Neural progenitor cell (in vitro differentiated cells): ENCODE measurements around the gene OTOGL.

ENCODE experiments used
- EZH2 ChIP-seq: fragments of 200-600 bp; sonication (generic); IDR thresholded peaks from 2 replicates; pipeline ENCODE4 v1.6.1; 2017; ENCODE audit warnings: antibody characterized with exemption, mild to moderate bottlenecking, moderate library complexity
- TF ChIP-seq, protein P1 (sequence below): fragments of 200-600 bp; sonication (generic); IDR thresholded peaks from 2 replicates; pipeline ENCODE4 v1.5.1; 2017; ENCODE audit warnings: antibody characterized with exemption, mild to moderate bottlenecking

DNA sequence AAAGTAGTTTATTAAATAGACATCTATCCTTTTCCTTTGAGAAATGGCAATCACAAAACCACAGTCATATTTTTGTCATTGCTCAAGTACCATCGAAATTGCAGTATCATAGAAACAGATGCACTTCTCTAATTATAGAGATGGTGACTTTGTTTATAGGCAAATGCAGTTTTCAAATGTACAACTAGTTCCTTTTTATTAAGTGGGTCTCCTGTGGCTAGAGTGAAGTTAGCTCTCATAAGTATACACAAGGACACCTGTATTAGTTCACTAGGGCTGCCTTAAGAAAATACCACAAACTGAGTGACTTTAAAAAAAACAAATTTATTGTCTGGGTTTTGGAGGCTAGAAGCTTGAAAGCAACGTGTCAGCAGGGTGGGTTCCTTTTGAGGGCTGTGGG, 62.8 kb downstream of the OTOGL start:
- no peak for TF ChIP-seq EZH2
- TF ChIP-seq, protein P1, sequence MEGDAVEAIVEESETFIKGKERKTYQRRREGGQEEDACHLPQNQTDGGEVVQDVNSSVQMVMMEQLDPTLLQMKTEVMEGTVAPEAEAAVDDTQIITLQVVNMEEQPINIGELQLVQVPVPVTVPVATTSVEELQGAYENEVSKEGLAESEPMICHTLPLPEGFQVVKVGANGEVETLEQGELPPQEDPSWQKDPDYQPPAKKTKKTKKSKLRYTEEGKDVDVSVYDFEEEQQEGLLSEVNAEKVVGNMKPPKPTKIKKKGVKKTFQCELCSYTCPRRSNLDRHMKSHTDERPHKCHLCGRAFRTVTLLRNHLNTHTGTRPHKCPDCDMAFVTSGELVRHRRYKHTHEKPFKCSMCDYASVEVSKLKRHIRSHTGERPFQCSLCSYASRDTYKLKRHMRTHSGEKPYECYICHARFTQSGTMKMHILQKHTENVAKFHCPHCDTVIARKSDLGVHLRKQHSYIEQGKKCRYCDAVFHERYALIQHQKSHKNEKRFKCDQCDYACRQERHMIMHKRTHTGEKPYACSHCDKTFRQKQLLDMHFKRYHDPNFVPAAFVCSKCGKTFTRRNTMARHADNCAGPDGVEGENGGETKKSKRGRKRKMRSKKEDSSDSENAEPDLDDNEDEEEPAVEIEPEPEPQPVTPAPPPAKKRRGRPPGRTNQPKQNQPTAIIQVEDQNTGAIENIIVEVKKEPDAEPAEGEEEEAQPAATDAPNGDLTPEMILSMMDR, result no peak
